Astrocyte of the spinal cord (primary cell): ENCODE measurements around the gene ZNF444.

ENCODE experiments used
- DNase-seq: peaks from one replicate; pipeline ENCODE4 v3.0.0; 2011; ENCODE audit warnings: low read depth, low spot score
- H3K4me3 ChIP-seq: 2 replicates; pipeline ENCODE4 v1.5.1; 2011; ENCODE audit warnings: low read depth, mild to moderate bottlenecking, low read length, moderate library complexity
- in situ Hi-C: cut with HindIII; loops from 2 replicates; pipeline ENCODE4 v1.10.0; 2017; ENCODE audit warnings: low sequenced_read_pairs
- TF ChIP-seq, protein P1 (sequence below): IDR thresholded peaks from 2 replicates; pipeline ENCODE4 v1.5.1; 2012; ENCODE audit warnings: low read depth, mild to moderate bottlenecking, low read length, inconsistent platforms

ZNF444 gene

DNA sequence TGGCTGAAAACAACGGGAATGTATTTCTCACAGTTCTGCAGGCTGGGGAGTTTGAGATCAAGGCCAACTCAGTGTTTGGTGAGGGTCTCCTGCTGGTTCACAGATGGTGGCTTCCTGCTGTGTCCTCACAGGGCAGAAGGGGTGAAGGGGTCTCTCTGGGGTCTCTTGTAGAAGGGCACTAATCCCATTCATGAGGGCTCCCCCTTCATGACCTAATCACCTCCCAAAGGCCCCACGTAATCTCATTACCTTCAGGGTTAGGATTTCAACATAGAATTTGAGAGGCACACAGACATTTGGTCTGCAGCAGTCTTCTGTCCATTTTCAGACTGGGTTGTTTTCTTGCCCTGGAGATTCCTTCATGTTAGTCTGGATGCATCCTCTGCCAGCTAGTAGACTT, 11.6 kb downstream of the ZNF444 start:
- in situ Hi-C loops: no loop called here
- no peak for DNase-seq
- H3K4me3 ChIP-seq: no peak overlapping the region
- TF ChIP-seq, protein P1, sequence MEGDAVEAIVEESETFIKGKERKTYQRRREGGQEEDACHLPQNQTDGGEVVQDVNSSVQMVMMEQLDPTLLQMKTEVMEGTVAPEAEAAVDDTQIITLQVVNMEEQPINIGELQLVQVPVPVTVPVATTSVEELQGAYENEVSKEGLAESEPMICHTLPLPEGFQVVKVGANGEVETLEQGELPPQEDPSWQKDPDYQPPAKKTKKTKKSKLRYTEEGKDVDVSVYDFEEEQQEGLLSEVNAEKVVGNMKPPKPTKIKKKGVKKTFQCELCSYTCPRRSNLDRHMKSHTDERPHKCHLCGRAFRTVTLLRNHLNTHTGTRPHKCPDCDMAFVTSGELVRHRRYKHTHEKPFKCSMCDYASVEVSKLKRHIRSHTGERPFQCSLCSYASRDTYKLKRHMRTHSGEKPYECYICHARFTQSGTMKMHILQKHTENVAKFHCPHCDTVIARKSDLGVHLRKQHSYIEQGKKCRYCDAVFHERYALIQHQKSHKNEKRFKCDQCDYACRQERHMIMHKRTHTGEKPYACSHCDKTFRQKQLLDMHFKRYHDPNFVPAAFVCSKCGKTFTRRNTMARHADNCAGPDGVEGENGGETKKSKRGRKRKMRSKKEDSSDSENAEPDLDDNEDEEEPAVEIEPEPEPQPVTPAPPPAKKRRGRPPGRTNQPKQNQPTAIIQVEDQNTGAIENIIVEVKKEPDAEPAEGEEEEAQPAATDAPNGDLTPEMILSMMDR: no peak

DNA sequence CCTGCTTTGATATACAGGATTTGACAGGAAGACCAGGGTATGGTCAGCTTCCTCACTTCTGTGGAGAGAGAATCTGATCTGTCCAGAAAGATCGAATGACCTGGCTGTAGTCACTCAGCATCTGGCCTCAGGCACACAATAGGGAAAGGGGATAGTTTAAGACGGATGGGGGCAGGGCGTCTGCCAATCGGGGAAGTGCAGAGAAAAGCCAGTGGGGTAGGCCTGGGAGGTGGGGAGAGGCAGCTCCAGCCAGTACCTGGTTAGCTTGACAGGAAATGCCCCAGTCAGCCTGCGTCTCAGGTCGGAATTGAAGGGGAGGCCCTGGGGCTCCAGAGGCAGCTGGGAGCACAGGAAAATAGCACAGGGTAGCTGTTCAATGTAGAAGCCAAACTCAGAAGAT, 12.4 kb downstream of the ZNF444 start:
- DNase-seq: no peak
- in situ Hi-C loops: no loop called here
- TF ChIP-seq, protein P1: no peak
- H3K4me3 ChIP-seq: no peak overlapping the region

DNA sequence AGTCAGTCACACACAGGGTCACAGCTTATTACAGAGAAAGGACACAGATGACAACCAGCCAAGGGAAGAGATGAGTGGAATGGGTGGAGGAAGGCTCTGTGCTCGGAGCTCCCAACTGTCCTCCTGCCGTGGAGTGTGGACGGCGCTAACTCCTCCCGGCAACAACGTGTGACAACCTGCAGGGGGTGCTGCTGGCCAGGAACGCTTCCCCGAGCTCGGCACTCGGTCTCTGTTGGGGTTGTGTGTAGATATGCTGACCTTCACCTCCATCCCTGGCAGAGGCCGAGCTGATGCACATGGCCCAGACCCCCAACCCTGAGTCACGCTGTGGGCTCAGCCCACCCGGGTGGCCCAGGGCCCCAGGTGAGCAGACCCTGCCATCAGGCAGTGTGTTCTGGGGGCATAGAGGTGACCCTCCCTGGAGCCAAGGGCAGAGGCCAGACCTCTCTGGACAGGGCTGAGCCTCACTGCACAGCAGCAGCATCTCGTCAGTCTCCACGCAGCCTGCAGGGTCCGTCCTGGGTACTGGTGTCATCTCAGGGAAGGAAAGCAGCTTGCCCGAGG, 14.1 kb downstream of the ZNF444 start:
- H3K4me3 ChIP-seq: no peak overlapping the region
- TF ChIP-seq, protein P1: peak; percentile 53
- DNase-seq: no peak
- in situ Hi-C loops: no loop called here

DNA sequence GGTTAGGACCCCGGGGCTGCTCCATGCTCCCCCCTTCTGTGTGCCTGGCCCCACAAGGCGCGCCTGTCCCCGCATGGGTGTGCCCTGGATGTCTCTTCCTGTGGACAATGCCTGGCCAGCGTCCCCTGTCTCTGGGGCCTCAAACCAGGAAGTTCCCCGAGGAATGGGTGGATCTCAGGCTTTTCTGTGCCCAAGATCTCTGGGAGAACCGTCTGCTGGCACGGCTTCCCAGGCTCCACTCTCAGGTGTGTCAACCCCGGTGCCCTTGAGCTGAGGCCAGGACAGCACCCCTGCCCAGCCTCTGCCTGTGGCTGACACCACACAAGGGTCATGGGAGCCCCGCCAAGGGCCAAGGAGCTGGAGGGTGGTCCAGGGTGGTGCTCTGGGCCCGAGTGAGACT, 15.7 kb downstream of the ZNF444 start:
- in situ Hi-C loops: no loop called here
- TF ChIP-seq, protein P1: no peak

DNA sequence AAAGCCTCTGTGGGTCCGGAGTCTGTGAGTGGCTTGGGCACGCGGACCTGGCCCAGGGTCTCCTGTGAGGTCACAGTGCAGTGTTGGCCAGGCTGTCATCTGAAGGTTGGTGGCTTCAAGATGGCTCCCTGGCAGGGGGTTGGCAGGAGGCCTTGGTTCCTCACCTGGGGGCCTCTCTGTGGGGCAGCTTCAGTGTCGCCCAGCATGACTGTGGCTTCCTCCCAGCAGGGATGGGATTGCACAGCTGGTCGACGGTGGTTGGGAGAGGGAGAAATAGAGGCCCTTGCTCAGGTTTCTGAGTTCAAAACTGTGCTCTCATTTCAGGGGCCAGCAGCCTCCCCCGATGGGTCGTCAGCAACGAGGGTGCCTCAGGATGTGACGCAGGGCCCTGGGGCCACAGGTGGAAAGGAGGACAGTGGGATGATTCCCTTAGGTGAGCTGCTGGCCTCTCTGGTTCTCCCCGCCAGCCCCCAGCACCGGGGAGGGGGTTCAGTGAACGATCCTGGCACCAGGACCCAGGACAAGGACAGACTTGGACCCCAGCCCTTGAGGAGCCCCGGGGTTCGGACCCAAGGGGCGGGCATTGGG, 17.2 kb downstream of the ZNF444 start:
- TF ChIP-seq, protein P1: no peak
- H3K4me3 ChIP-seq: no peak overlapping the region
- in situ Hi-C loops: no loop called here
- no peak for DNase-seq

More for the DNA sequence above, 15.7 kb downstream of the ZNF444 start:
- no peak for DNase-seq
- no peak overlapping the region for H3K4me3 ChIP-seq

DNA sequence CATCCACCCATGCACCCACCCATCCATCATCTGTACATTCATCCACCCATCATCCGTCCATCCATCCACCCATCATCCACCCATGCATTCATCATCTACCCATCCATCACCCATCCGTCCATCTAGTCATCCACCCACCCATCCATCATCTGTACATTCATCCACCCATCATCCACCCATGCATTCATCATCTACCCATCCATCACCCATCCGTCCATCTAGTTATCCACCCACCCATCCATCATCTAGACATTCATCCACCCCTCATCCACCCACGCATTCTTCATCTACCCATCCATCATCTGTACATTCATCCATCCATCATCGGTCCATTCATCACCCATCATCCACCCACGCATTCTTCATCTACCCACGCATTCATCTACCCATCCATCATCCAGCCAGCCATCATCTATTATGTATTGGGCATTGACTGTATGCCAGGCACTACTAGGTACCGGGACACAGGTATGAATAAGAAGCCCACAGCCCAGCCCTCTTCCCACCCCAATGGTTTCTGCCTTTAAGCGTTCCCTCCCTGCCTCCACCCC, 18.0 kb downstream of the ZNF444 start:
- in situ Hi-C loops: no loop called here
- TF ChIP-seq, protein P1: no peak
- H3K4me3 ChIP-seq: no peak overlapping the region
- DNase-seq: no peak
